IMR-90 (cell line): ENCODE results near the gene COTL1.

ENCODE experiments used
- BHLHE40 ChIP-seq: fragments of 150-350 bp; IDR thresholded peaks from 2 replicates; pipeline ENCODE4 v1.6.1; 2016; ENCODE audit warnings: mild to moderate bottlenecking, low read depth, low read length
- MAFK ChIP-seq: IDR thresholded peaks from 2 replicates; pipeline ENCODE4 v1.6.1; 2012; ENCODE audit warnings: low read depth, low read length, improper control_type of control experiment
- POLR2A ChIP-seq: IDR thresholded peaks from 2 replicates; pipeline ENCODE4 v1.6.1; 2012; ENCODE audit warnings: mild to moderate bottlenecking, low read depth, low read length
- RAD21 ChIP-seq: IDR thresholded peaks from 2 replicates; pipeline ENCODE4 v1.6.1; 2012; ENCODE audit warnings: low read length, improper control_type of control experiment
- RCOR1 ChIP-seq: IDR thresholded peaks from 2 replicates; pipeline ENCODE4 v1.6.1; 2012; ENCODE audit warnings: mild to moderate bottlenecking, low read length, improper control_type of control experiment; ENCODE audit not compliant: insufficient replicate concordance
- RFX5 ChIP-seq: IDR thresholded peaks from 2 replicates; pipeline ENCODE4 v1.8.0; 2012; ENCODE audit warnings: low read depth, mild to moderate bottlenecking, low read length, moderate library complexity
- TF ChIP-seq, protein P1 (sequence below): conservative IDR thresholded peaks from 2 replicates; pipeline ENCODE4 v1.5.1; 2012; ENCODE audit warnings: mild to moderate bottlenecking, low read depth, low read length, improper control_type of control experiment
- TF ChIP-seq, protein P2 (sequence below): fragments of 150-350 bp; IDR thresholded peaks from 2 replicates; pipeline ENCODE4 v1.6.1; 2016; ENCODE audit warnings: low read depth, mild to moderate bottlenecking, low read length, moderate library complexity, borderline replicate concordance

DNA sequence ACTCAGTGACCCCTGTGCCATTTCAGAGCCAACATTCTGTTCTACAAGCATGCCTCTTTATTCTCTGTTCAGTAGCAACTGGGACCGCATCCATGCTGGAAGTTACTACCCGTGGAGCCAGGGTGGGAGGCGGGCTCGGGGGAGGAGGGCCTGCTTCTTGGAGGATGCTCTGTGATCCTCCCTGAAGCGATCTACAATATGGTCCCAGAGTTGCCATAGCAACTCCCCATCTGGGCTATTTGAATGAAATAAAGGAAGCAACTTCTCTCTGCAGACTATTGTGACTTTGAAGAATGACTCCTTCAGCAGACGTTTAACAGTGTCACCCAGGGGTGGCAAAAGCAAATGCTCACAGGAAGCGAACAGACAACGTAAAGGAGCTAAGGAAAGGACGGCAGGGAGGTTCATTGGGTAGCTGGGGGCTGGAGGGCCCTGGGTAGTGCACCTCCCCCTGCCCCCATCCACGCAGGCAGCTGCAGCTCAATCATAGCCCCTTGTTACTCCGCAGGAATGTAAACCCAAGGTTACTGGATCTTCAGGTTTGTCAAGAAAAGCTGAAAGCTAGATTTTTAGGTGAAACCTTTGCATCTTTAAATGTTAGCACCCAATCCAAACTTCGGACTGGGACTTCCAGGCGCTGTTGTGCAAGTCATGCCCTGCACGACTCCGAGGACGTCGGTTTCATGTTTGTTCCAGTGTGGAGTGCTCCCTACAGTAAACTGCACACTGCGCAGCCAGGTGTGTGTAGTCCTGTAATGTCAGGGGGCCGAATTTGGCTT lies 62.3 kb downstream of the COTL1 start:
- no peak for TF ChIP-seq POLR2A
- TF ChIP-seq, protein P1, sequence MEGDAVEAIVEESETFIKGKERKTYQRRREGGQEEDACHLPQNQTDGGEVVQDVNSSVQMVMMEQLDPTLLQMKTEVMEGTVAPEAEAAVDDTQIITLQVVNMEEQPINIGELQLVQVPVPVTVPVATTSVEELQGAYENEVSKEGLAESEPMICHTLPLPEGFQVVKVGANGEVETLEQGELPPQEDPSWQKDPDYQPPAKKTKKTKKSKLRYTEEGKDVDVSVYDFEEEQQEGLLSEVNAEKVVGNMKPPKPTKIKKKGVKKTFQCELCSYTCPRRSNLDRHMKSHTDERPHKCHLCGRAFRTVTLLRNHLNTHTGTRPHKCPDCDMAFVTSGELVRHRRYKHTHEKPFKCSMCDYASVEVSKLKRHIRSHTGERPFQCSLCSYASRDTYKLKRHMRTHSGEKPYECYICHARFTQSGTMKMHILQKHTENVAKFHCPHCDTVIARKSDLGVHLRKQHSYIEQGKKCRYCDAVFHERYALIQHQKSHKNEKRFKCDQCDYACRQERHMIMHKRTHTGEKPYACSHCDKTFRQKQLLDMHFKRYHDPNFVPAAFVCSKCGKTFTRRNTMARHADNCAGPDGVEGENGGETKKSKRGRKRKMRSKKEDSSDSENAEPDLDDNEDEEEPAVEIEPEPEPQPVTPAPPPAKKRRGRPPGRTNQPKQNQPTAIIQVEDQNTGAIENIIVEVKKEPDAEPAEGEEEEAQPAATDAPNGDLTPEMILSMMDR, result no peak
- TF ChIP-seq MAFK, result no peak
- TF ChIP-seq, protein P2, sequence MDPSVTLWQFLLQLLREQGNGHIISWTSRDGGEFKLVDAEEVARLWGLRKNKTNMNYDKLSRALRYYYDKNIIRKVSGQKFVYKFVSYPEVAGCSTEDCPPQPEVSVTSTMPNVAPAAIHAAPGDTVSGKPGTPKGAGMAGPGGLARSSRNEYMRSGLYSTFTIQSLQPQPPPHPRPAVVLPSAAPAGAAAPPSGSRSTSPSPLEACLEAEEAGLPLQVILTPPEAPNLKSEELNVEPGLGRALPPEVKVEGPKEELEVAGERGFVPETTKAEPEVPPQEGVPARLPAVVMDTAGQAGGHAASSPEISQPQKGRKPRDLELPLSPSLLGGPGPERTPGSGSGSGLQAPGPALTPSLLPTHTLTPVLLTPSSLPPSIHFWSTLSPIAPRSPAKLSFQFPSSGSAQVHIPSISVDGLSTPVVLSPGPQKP, result no peak
- TF ChIP-seq RCOR1, result no peak
- no peak for TF ChIP-seq BHLHE40
- no peak for TF ChIP-seq RAD21
- TF ChIP-seq RFX5, result no peak
